ENCODE data around the gene SIGLEC10.

The SIGLEC10 gene

GRCh38 chr19:51365965-51366388 is 51.5 kb downstream of the SIGLEC10 start, which contains the start of gene ETFB:
ETFB (minus strand) TSS chr19:51366388; CDS start chr19:51366326, 62 bp downstream.
- DNase-seq (ENCODE audit: low spot score): no peak

GRCh38 chr19:51365211-51365964 is 52.1 kb downstream of the SIGLEC10 start:
- DNase-seq (ENCODE audit: low spot score): peak; percentile 71

- DNase-seq (ENCODE audit: low spot score): no peak
Measured at GRCh38 chr19:51364200-51365106, 53.0 kb downstream of the SIGLEC10 start.

GRCh38 chr19:51361239-51361638 is 56.2 kb downstream of the SIGLEC10 start:
- no peak for DNase-seq (ENCODE audit: low spot score)
